ENCODE data around the gene HERC2.
"Not testable (repeated sequence)": the region's sequence is repeated elsewhere in the genome, so short reads cannot be mapped to it uniquely, and the experiment has no call there.

HERC2 gene

GRCh38 chr15:28273873-28274610 is 47.9 kb downstream of the HERC2 start:
- no peak for DNase-seq (ENCODE audit: low read depth)

GRCh38 chr15:28273468-28273867 is 48.5 kb downstream of the HERC2 start:
- DNase-seq (ENCODE audit: low read depth) = peak; percentile 6

- no peak for DNase-seq (ENCODE audit: low read depth)
Observed at GRCh38 chr15:28272587-28272986, 49.4 kb downstream of the HERC2 start.

- no peak for DNase-seq (ENCODE audit: low read depth)
Observed at GRCh38 chr15:28271697-28272260, 50.2 kb downstream of the HERC2 start.

GRCh38 chr15:28269097-28269496 is 52.9 kb downstream of the HERC2 start:
- no peak for DNase-seq (ENCODE audit: low read depth)

GRCh38 chr15:28267727-28268126 is 54.3 kb downstream of the HERC2 start:
- DNase-seq (ENCODE audit: low read depth) = no peak

- DNase-seq (ENCODE audit: low read depth) = no peak
Observed at GRCh38 chr15:28265334-28266019, 56.5 kb downstream of the HERC2 start.

- DNase-seq (ENCODE audit: low read depth) = no peak
Observed at GRCh38 chr15:28264166-28264565, 57.8 kb downstream of the HERC2 start.

- no peak for DNase-seq (ENCODE audit: low read depth)
Observed at GRCh38 chr15:28262438-28262837, 59.5 kb downstream of the HERC2 start.

GRCh38 chr15:28260722-28261121 is 61.3 kb downstream of the HERC2 start:
- DNase-seq (ENCODE audit: low read depth) = no peak

GRCh38 chr15:28260317-28260716 is 61.7 kb downstream of the HERC2 start:
- no peak for DNase-seq (ENCODE audit: low read depth)

- no peak for DNase-seq (ENCODE audit: low read depth)
Observed at GRCh38 chr15:28255965-28256364, 66.0 kb downstream of the HERC2 start.

GRCh38 chr15:28252831-28253230 is 69.1 kb downstream of the HERC2 start:
- no peak for DNase-seq (ENCODE audit: low read depth)

GRCh38 chr15:28246605-28247004 is 75.4 kb downstream of the HERC2 start:
- no peak for DNase-seq (ENCODE audit: low read depth)

GRCh38 chr15:28243901-28244300 is 78.1 kb downstream of the HERC2 start:
- no peak for DNase-seq (ENCODE audit: low read depth)

GRCh38 chr15:28243399-28243798 is 78.6 kb downstream of the HERC2 start:
- DNase-seq (ENCODE audit: low read depth) = no peak

GRCh38 chr15:28238296-28238695 is 83.7 kb downstream of the HERC2 start:
- DNase-seq (ENCODE audit: low read depth) = not testable (repeated sequence)

GRCh38 chr15:28231743-28232142 is 90.2 kb downstream of the HERC2 start:
- not testable (repeated sequence) for DNase-seq (ENCODE audit: low read depth)

GRCh38 chr15:28231336-28231735 is 90.6 kb downstream of the HERC2 start:
- not testable (repeated sequence) for DNase-seq (ENCODE audit: low read depth)

- not testable (repeated sequence) for DNase-seq (ENCODE audit: low read depth)
Observed at GRCh38 chr15:28228990-28229640, 92.9 kb downstream of the HERC2 start.

GRCh38 chr15:28228096-28228495 is 93.9 kb downstream of the HERC2 start:
- no peak for DNase-seq (ENCODE audit: low read depth)

GRCh38 chr15:28227303-28227702 is 94.7 kb downstream of the HERC2 start:
- not testable (repeated sequence) for DNase-seq (ENCODE audit: low read depth)

GRCh38 chr15:28222612-28223011 is 99.4 kb downstream of the HERC2 start:
- not testable (repeated sequence) for DNase-seq (ENCODE audit: low read depth)
